Transverse colon (tissue), 4 donors: ENCODE data around the gene MYOZ1. TPM values are rescaled to one million over a fixed set of nuclear protein-coding genes. Genes with fewer than 3 reads are reported as not detected.

Experiments
- DNase-seq: peaks from one replicate; pipeline ENCODE4 v3.0.0-alpha.2; 2019
- H3K27ac ChIP-seq, 4 donors: fragments of 200-600 bp; sonication (generic); 2 replicates each; pipeline ENCODE4 v1.5.1; 2016 to 2018; ENCODE audit warnings: inconsistent platforms in 4 of 4
- H3K27me3 ChIP-seq: fragments of 200-600 bp; sonication (generic); 2 replicates; pipeline ENCODE4 v1.5.1; 2017; ENCODE audit warnings: inconsistent platforms
- H3K36me3 ChIP-seq, 4 donors: fragments of 200-600 bp; sonication (generic); 2 replicates each; pipeline ENCODE4 v1.5.1; 2017 to 2019; ENCODE audit warnings: inconsistent platforms in 4 of 4
- H3K4me1 ChIP-seq, 4 donors: fragments of 200-600 bp; sonication (generic); 2 replicates each; pipeline ENCODE4 v1.5.1; 2017 to 2020; ENCODE audit warnings: inconsistent platforms in 4 of 4
- H3K4me3 ChIP-seq, 4 donors: fragments of 200-600 bp; sonication (generic); 1 replicate in 1 of 4; 2 replicates in 3 of 4; pipeline versions ENCODE4 v1.5.1 to v1.6.1; 2017 to 2019; ENCODE audit warnings: inconsistent platforms in 4 of 4
- H3K9me3 ChIP-seq, 2 donors: fragments of 200-600 bp; sonication (generic); 2 replicates each; pipeline ENCODE4 v1.5.1; 2017 to 2019; ENCODE audit warnings: inconsistent platforms in 2 of 2
- EP300 ChIP-seq: sonication (generic); formaldehyde crosslinking; IDR thresholded peaks from one replicate; pipeline ENCODE4 v1.6.1; 2017; ENCODE audit warnings: antibody characterized with exemption, low read depth
- POLR2A ChIP-seq: fragments of 450-650 bp; IDR thresholded peaks from one replicate; pipeline ENCODE4 v1.6.1; 2016; ENCODE audit warnings: antibody characterized with exemption, mild to moderate bottlenecking, moderate library complexity
- POLR2AphosphoS5 ChIP-seq, 3 donors: sonication (generic); formaldehyde crosslinking; IDR thresholded peaks; one replicate each; pipeline ENCODE4 v1.6.1; 2016; ENCODE audit warnings: antibody characterized with exemption in 3 of 3
- WGBS, 2 donors: methylation state at CpG; one replicate each; pipeline ENCODE4 v1.1.5; 2018; ENCODE audit warnings: low coverage in 1 of 2; 5-methylcytosine and 5-hydroxymethylcytosine counted together
- in situ Hi-C, 4 donors: fragments of 200-750 bp; cut with MboI; loops; one replicate each; pipeline versions ENCODE4 v1.15.0 to v1.15.1; 2017; ENCODE audit warnings: low sequenced_read_pairs in 3 of 4, low pct_ligation_motif_present in 1 of 4, low pct_unique_long_range_greater_than_20kb in 1 of 4
- intact Hi-C: fragments of 100-400 bp; cut with DNase I; formaldehyde crosslinking; loops from one replicate; pipeline ENCODE4 v1.15.1; 2023; ENCODE audit warnings: low total_unique reads
- total RNA-seq, 4 donors: library from RNA; depleted of rRNA; stranded (reverse); fragments of >200 nt; gene quantifications; one replicate each; pipeline ENCODE4 v1.1.0, GENCODE V29; 2016
- TF ChIP-seq, protein P1 (sequence below), 5 experiments: fragments of 200-600 bp in 3 of 5; fragments of 450-650 bp in 2 of 5; sonication (generic) in 3 of 5; IDR thresholded peaks; 1 replicate in 2 of 5; 2 replicates in 3 of 5; pipeline ENCODE4 v1.5.1; 2016 to 2017; ENCODE audit warnings: antibody characterized with exemption in 5 of 5, inconsistent platforms in 3 of 5, mild to moderate bottlenecking in 2 of 5, moderate library complexity in 1 of 5

The MYOZ1 gene
- total RNA-seq, 4 donors from 2014 or later, result 1.1 TPM; not detected in 3

DNA sequence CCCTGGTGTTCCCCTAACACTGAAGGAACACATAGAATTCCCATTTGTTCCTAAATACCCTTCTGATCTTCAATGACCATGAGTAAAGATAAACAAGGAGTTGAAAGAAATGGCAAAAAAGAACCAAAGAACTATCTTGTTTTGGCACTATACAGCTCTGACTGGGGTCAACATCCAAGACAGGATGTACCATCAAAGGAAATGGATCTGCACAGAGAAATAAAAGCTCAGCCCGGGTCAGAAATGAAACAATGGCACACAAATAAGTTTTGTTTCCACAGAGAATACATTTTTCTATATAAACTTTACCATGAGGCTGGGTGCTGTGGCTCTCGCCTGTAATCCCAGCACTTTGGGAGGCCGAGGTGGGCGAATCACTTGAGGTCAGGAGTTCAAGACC lies 32.2 kb downstream of the MYOZ1 start:
- no peak for DNase-seq
- 90 to 92% methylated on average over 4 of the region's 4 CpGs for whole genome bisulfite sequencing, 2 donors
- H3K27ac ChIP-seq, result no peak overlapping the region
- in situ Hi-C loops (no loop called here), intact Hi-C loops (no loop called here)
- H3K4me3 ChIP-seq, result no peak overlapping the region
- H3K36me3 ChIP-seq, result no peaks in the 10 kb centered on the region
- TF ChIP-seq POLR2AphosphoS5 (IDR thresholded peaks at IDR 0.05) (no peak), POLR2A (no peak), EP300 (no peak)
- TF ChIP-seq, protein P1, sequence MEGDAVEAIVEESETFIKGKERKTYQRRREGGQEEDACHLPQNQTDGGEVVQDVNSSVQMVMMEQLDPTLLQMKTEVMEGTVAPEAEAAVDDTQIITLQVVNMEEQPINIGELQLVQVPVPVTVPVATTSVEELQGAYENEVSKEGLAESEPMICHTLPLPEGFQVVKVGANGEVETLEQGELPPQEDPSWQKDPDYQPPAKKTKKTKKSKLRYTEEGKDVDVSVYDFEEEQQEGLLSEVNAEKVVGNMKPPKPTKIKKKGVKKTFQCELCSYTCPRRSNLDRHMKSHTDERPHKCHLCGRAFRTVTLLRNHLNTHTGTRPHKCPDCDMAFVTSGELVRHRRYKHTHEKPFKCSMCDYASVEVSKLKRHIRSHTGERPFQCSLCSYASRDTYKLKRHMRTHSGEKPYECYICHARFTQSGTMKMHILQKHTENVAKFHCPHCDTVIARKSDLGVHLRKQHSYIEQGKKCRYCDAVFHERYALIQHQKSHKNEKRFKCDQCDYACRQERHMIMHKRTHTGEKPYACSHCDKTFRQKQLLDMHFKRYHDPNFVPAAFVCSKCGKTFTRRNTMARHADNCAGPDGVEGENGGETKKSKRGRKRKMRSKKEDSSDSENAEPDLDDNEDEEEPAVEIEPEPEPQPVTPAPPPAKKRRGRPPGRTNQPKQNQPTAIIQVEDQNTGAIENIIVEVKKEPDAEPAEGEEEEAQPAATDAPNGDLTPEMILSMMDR (IDR thresholded peaks at IDR 0.05), result no peak
- H3K4me1 ChIP-seq, result no peaks in the 10 kb centered on the region
- H3K9me3 ChIP-seq, result no peaks in the 10 kb centered on the region
- H3K27me3 ChIP-seq, result no peaks in the 10 kb centered on the region

DNA sequence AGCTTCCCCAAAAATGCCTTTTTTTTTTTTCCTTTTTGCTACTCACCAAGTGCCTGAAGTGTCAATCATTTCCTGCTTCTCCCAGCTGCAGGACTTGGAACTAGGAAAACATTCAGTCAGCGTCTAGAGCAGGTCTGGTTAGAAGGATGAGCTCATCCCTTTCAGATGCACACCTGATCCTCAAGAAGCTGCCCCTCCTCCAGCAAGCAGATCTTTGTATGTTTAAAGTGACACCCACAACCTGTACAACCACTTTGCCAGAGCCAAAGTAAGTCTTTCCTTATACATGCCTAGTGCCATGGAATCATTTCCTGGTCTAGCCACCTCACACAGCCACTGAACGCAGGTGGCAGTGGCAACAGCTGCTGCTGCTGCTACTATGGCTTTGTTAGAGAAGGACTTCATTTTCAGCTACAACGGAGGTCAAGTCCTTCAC lies 39.8 kb downstream of the MYOZ1 start:
- H3K27me3 ChIP-seq, result no peaks in the 10 kb centered on the region
- in situ Hi-C loops (no loop called here), intact Hi-C loops (no loop called here)
- peaks cover 0 to 15% (median 6%) of the 10 kb centered on the region in 4 donors for H3K4me1 ChIP-seq
- 38 to 39% methylated on average over 1 to 3 of the region's 3 CpGs for WGBS, 2 donors
- H3K4me3 ChIP-seq, result peak overlapping the region in 1 of 4 donors; percentile 34
- no peaks in the 10 kb centered on the region for H3K9me3 ChIP-seq
- peak; percentile 71 for DNase-seq
- TF ChIP-seq EP300 (no peak), POLR2A (peak; percentile 71), POLR2AphosphoS5 (IDR thresholded peaks at IDR 0.05) (peak in 2 of 3 donors; percentile 80 to 81)
- TF ChIP-seq, protein P1 (IDR thresholded peaks at IDR 0.05), result no peak
- H3K27ac ChIP-seq, result peak overlapping the region; percentile 76 to 86 (median 82)
- H3K36me3 ChIP-seq, result no peaks in the 10 kb centered on the region

DNA sequence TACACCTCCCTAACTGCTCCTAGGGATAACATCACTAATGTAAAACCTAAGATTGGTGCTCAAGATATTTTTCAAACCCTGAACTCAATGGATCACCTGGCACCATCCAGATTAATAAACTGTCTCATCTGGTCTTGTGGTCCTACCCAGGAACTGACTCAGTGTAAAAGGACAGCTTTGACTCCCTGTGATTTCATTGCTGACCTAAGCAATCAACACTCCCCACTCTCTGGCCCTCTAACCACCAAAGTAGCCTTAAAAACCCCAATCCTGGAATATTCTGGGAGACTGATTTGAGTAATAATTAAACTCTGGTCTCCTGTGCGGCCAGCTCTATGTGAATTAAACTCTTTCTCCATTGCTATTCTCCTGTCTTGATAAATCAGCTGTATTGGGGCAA lies 43.9 kb downstream of the MYOZ1 start:
- intact Hi-C loops, result no loop called here
- WGBS, 2 donors, result 91% methylated on average over 1 of the region's 1 CpG; no CpG with 5 or more reads in 1 of the 2 donors
- in situ Hi-C loops, result no loop called here
- H3K4me3 ChIP-seq, result no peak overlapping the region
- no peak for DNase-seq
- H3K27me3 ChIP-seq, result no peaks in the 10 kb centered on the region
- TF ChIP-seq POLR2A (no peak), EP300 (no peak), POLR2AphosphoS5 (IDR thresholded peaks at IDR 0.05) (no peak)
- TF ChIP-seq, protein P1 (IDR thresholded peaks at IDR 0.05), result no peak
- H3K9me3 ChIP-seq, result no peaks in the 10 kb centered on the region
- H3K27ac ChIP-seq, result no peak overlapping the region
- H3K36me3 ChIP-seq, result no peaks in the 10 kb centered on the region
- H3K4me1 ChIP-seq, result peaks cover 0 to 36% (median 15%) of the 10 kb centered on the region in 4 donors

DNA sequence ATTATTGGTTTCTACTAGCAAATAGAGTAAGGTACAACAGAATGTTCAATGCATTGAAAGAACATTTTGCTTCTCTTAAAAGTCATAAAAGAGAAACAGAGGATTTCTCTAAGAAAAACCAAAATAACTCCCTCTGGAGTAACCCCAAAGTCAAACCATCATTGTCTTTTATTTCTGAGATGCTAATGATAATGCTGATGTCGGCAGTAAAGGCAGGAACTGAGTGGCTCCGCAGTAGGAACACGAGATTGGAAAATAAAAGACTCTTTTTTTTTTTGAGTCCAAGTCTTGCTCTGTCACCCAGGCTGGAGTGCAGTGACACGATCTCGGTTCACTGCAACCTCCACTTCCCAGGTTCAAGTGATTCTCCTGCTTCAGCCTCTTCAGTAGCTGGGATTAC lies 47.5 kb downstream of the MYOZ1 start:
- TF ChIP-seq, protein P1 (IDR thresholded peaks at IDR 0.05), result no peak
- TF ChIP-seq EP300 (no peak), POLR2A (no peak), POLR2AphosphoS5 (IDR thresholded peaks at IDR 0.05) (no peak)
- no peaks in the 10 kb centered on the region for H3K27me3 ChIP-seq
- H3K9me3 ChIP-seq, result no peaks in the 10 kb centered on the region
- no peak for DNase-seq
- in situ Hi-C loops (no loop called here), intact Hi-C loops (no loop called here)
- no peaks in the 10 kb centered on the region for H3K36me3 ChIP-seq
- H3K4me1 ChIP-seq, result peaks cover 7 to 58% (median 31%) of the 10 kb centered on the region in 4 donors
- whole genome bisulfite sequencing, 2 donors, result 76 to 92% methylated on average over 5 of the region's 5 CpGs
- H3K4me3 ChIP-seq, result no peak overlapping the region
- H3K27ac ChIP-seq, result peak overlapping the region in 2 of 4 donors; percentile 87 to 89
